ENCODE results near the gene ABCG2.
"Not testable (repeated sequence)": the region's sequence is repeated elsewhere in the genome, so short reads cannot be mapped to it uniquely, and the experiment has no call there.

The ABCG2 gene

GRCh38 chr4:88109123-88109881 is 49.1 kb downstream of the ABCG2 start:
- DNase-seq: no peak

- no peak for DNase-seq
These were observed 49.7 kb downstream of the ABCG2 start for GRCh38 chr4:88108747-88109122.

- not testable (repeated sequence) for DNase-seq
These were observed 50.4 kb downstream of the ABCG2 start for GRCh38 chr4:88108108-88108465.

GRCh38 chr4:88107406-88108107 is 50.9 kb downstream of the ABCG2 start:
- no peak for DNase-seq

GRCh38 chr4:88106205-88106604 is 52.2 kb downstream of the ABCG2 start:
- DNase-seq: no peak

- DNase-seq: no peak
These were observed 53.4 kb downstream of the ABCG2 start for GRCh38 chr4:88104902-88105610.

GRCh38 chr4:88102026-88102425 is 56.4 kb downstream of the ABCG2 start:
- no peak for DNase-seq

- DNase-seq: peak; percentile 4
These were observed 57.3 kb downstream of the ABCG2 start for GRCh38 chr4:88101165-88101564.

GRCh38 chr4:88098993-88099752 is 59.3 kb downstream of the ABCG2 start:
- DNase-seq: no peak

GRCh38 chr4:88097781-88098180 is 60.7 kb downstream of the ABCG2 start:
- DNase-seq: no peak

- DNase-seq: no peak
These were observed 61.1 kb downstream of the ABCG2 start for GRCh38 chr4:88097301-88097700.

- no peak for DNase-seq
These were observed 64.6 kb downstream of the ABCG2 start for GRCh38 chr4:88093874-88094273.

- DNase-seq: no peak
These were observed 67.1 kb downstream of the ABCG2 start for GRCh38 chr4:88091378-88091777.

- DNase-seq: no peak
These were observed 67.5 kb downstream of the ABCG2 start for GRCh38 chr4:88090898-88091297.

GRCh38 chr4:88087004-88087403 is 71.4 kb downstream of the ABCG2 start:
- no peak for DNase-seq

GRCh38 chr4:88080626-88081025 is 77.8 kb downstream of the ABCG2 start:
- DNase-seq: no peak

- DNase-seq: no peak
These were observed 79.9 kb downstream of the ABCG2 start for GRCh38 chr4:88078579-88078978.

- no peak for DNase-seq
These were observed 80.4 kb downstream of the ABCG2 start for GRCh38 chr4:88077911-88078524.

- no peak for DNase-seq
These were observed 83.1 kb downstream of the ABCG2 start for GRCh38 chr4:88075336-88075735.

- no peak for DNase-seq
These were observed 88.4 kb downstream of the ABCG2 start for GRCh38 chr4:88070031-88070430.

- DNase-seq: no peak
These were observed 94.0 kb downstream of the ABCG2 start for GRCh38 chr4:88064410-88064809.

- no peak for DNase-seq
These were observed 94.7 kb downstream of the ABCG2 start for GRCh38 chr4:88063634-88064296.

All from CD4-positive, alpha-beta T cell treated with Interleukin-10 for 1 hour (primary cell).